Body of pancreas (tissue), 4 donors: ENCODE measurements around the gene ASAP2. TPM values are rescaled to one million over a fixed set of nuclear protein-coding genes. Genes with fewer than 3 reads are reported as not detected.

Experiments used
- ATAC-seq: fragments of 150-250 bp; one replicate; pipeline ENCODE4 v1.9.1; 2016
- DNase-seq, 4 donors: peaks; one replicate each; pipeline ENCODE4 v3.0.0-alpha.2; 2019
- H3K27ac ChIP-seq, 4 donors: fragments of 200-600 bp; sonication (generic); 1 replicate in 3 of 4; 2 replicates in 1 of 4; pipeline versions ENCODE4 v1.5.1 to v1.6.1; 2016 to 2019; ENCODE audit warnings: mild to moderate bottlenecking in 1 of 4, mixed read lengths in 1 of 4, moderate library complexity in 1 of 4
- H3K27me3 ChIP-seq, 2 donors: fragments of 200-600 bp; sonication (generic); one replicate each; pipeline ENCODE4 v1.6.0; 2016; ENCODE audit warnings: mild to moderate bottlenecking in 1 of 2
- H3K36me3 ChIP-seq, 2 donors: fragments of 200-600 bp; sonication (generic); replicated peaks in 1 of 2; 2 replicates each; pipeline ENCODE4 v1.5.1; 2016; ENCODE audit warnings: low read depth in 2 of 2; ENCODE audit not compliant: insufficient read depth in 1 of 2
- H3K4me1 ChIP-seq: fragments of 200-600 bp; sonication (generic); one replicate; pipeline ENCODE4 v1.6.0; 2016
- H3K4me3 ChIP-seq, 2 donors: fragments of 200-600 bp; sonication (generic); 1 replicate in 1 of 2; 2 replicates in 1 of 2; pipeline ENCODE4 v1.5.1; 2016 to 2019
- H3K9me3 ChIP-seq, 3 donors: fragments of 200-600 bp; sonication (generic); 1 replicate in 2 of 3; 2 replicates in 1 of 3; pipeline ENCODE4 v1.5.1; 2016
- POLR2A ChIP-seq, 3 donors: fragments of 450-650 bp; IDR thresholded peaks; one replicate each; pipeline ENCODE4 v1.6.1; 2016; ENCODE audit warnings: antibody characterized with exemption in 3 of 3, mild to moderate bottlenecking in 2 of 3
- WGBS, 2 donors: methylation state at CpG; one replicate each; pipeline ENCODE4 v1.1.5; 2017; 5-methylcytosine and 5-hydroxymethylcytosine counted together
- intact Hi-C: fragments of 100-400 bp; cut with DNase I; formaldehyde crosslinking; loops from one replicate; pipeline ENCODE4 v1.15.1; 2023
- total RNA-seq, 2 donors: library from RNA; depleted of rRNA; stranded (reverse); fragments of >200 nt; gene quantifications; one replicate each; pipeline ENCODE4 v1.1.0, GENCODE V29; 2016
- TF ChIP-seq, protein P1 (sequence below), 7 experiments: fragments of 450-650 bp in 4 of 7; fragments of 200-600 bp in 3 of 7; sonication (generic) in 3 of 7; IDR thresholded peaks; one replicate each; pipeline ENCODE4 v1.5.1; 2016 to 2019; ENCODE audit warnings: antibody characterized with exemption in 7 of 7

ASAP2 gene
- total RNA-seq, 2 donors from 2014 or later = 12.5 to 23.7 TPM

- H3K27me3 ChIP-seq = no peaks in the 10 kb centered on the region
- no peaks in the 10 kb centered on the region for H3K36me3 ChIP-seq
- H3K9me3 ChIP-seq = no peaks in the 10 kb centered on the region
- no peak overlapping the region for H3K27ac ChIP-seq
- DNase-seq (no peak), ATAC-seq (no peak)
- intact Hi-C loops = no loop called here
- no peak overlapping the region for H3K4me3 ChIP-seq
- peaks cover 9% of the 10 kb centered on the region for H3K4me1 ChIP-seq
- TF ChIP-seq, protein P1, sequence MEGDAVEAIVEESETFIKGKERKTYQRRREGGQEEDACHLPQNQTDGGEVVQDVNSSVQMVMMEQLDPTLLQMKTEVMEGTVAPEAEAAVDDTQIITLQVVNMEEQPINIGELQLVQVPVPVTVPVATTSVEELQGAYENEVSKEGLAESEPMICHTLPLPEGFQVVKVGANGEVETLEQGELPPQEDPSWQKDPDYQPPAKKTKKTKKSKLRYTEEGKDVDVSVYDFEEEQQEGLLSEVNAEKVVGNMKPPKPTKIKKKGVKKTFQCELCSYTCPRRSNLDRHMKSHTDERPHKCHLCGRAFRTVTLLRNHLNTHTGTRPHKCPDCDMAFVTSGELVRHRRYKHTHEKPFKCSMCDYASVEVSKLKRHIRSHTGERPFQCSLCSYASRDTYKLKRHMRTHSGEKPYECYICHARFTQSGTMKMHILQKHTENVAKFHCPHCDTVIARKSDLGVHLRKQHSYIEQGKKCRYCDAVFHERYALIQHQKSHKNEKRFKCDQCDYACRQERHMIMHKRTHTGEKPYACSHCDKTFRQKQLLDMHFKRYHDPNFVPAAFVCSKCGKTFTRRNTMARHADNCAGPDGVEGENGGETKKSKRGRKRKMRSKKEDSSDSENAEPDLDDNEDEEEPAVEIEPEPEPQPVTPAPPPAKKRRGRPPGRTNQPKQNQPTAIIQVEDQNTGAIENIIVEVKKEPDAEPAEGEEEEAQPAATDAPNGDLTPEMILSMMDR (IDR thresholded peaks at IDR 0.05) = no peak
- TF ChIP-seq POLR2A (IDR thresholded peaks at IDR 0.05) = no peak
- 90 to 91% methylated on average over 5 of the region's 5 CpGs for WGBS, 2 donors
Measured at GRCh38 chr2:9271691-9272090, 65.1 kb downstream of the ASAP2 start.

DNA sequence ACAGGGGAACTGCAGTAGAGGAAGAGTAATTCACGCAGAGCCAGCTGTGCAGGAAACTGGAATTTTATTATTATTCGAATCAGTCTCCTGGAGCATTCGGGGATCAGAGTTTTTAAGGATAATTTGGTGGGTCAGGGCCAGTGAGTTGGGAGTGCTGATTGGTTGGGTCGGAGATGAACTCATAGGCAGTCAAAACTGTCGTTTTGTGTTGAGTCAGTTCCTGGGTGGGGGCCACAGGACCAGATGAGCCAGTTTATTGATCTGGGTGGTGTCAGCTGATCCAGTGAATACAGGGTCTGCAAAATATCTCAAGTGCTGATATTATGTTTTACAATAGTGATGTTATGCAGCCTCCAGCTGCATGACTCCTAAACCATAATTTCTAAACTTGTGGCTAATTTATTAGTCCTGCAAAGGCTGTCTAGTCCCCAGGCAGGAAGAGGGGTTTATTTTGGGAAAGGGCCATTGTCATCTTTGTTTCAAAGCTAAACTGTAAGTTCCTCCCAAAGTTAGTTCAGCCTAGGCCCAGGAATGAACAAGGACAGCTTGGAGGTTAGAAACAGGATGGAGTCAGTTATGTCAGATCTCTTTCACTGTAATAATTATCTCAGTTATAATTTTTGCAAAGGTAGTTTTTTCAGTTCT, 67.0 kb downstream of the ASAP2 start:
- H3K4me3 ChIP-seq = no peak overlapping the region
- intact Hi-C loops = no loop called here
- H3K9me3 ChIP-seq = no peaks in the 10 kb centered on the region
- TF ChIP-seq POLR2A (IDR thresholded peaks at IDR 0.05) = no peak
- TF ChIP-seq, protein P1 (IDR thresholded peaks at IDR 0.05) = no peak
- H3K27ac ChIP-seq = no peak overlapping the region
- no peaks in the 10 kb centered on the region for H3K27me3 ChIP-seq
- DNase-seq (no peak), ATAC-seq (no peak)
- 68 to 75% methylated on average over 5 of the region's 5 CpGs for WGBS, 2 donors
- peaks cover 9% of the 10 kb centered on the region for H3K4me1 ChIP-seq
- H3K36me3 ChIP-seq = no peaks in the 10 kb centered on the region

DNA sequence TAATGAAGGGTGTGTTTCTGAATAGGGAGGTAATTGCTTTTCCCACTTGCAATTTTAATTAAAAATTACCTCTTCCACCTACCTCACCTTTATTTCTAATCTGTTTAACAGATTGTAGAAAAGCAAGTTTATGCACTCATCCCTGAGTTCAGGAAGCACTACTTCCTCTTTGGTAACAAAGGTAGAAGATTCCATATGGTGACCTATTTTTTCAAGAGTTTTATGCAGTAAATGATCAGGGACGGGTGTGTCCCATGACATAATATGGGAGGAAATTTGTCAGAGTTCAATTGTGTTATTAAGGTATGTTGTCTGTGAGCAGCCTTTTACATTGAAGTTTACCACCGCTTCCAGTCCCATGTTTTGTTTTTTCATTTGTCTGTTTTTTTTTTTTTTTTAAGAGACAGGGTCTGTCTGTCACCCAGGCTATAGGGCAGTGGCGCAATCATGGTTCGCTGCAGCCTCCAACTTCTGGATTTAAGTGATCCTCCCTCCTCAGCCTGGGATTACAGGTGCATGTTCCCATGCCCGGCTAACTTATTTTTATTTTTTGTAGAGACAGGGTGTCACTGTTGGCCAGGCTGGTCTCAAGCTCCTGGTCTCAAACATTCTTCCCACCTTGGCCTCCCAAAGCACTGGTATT, 68.2 kb downstream of the ASAP2 start:
- no peak for ATAC-seq
- peaks cover 8% of the 10 kb centered on the region for H3K4me1 ChIP-seq
- WGBS, 2 donors = 81 to 94% methylated on average over 5 of the region's 5 CpGs
- H3K36me3 ChIP-seq = no peaks in the 10 kb centered on the region
- H3K9me3 ChIP-seq = no peaks in the 10 kb centered on the region
- no peak for TF ChIP-seq POLR2A (IDR thresholded peaks at IDR 0.05)
- intact Hi-C loops = no loop called here
- H3K27ac ChIP-seq = no peak overlapping the region
- H3K4me3 ChIP-seq = no peak overlapping the region
- no peak for DNase-seq
- H3K27me3 ChIP-seq = no peaks in the 10 kb centered on the region

GRCh38 chr2:9275399-9275798, 68.8 kb downstream of the ASAP2 start:
- no peaks in the 10 kb centered on the region for H3K27me3 ChIP-seq
- no peak overlapping the region for H3K27ac ChIP-seq
- no peaks in the 10 kb centered on the region for H3K9me3 ChIP-seq
- ATAC-seq (no peak), DNase-seq (no peak)
- WGBS, 2 donors = 58 to 70% methylated on average over 3 of the region's 3 CpGs
- intact Hi-C loops = no loop called here
- no peak overlapping the region for H3K4me3 ChIP-seq
- TF ChIP-seq POLR2A (IDR thresholded peaks at IDR 0.05) = no peak
- TF ChIP-seq, protein P1 (IDR thresholded peaks at IDR 0.05) = no peak
- H3K36me3 ChIP-seq = no peaks in the 10 kb centered on the region
- H3K4me1 ChIP-seq = peaks cover 4% of the 10 kb centered on the region

GRCh38 chr2:9276074-9276473, 69.5 kb downstream of the ASAP2 start:
- DNase-seq (no peak), ATAC-seq (no peak)
- TF ChIP-seq, protein P1 (IDR thresholded peaks at IDR 0.05) = no peak
- no peak for TF ChIP-seq POLR2A (IDR thresholded peaks at IDR 0.05)
- no peaks in the 10 kb centered on the region for H3K27me3 ChIP-seq
- H3K4me1 ChIP-seq = peaks cover 4% of the 10 kb centered on the region
- H3K36me3 ChIP-seq = no peaks in the 10 kb centered on the region
- H3K9me3 ChIP-seq = no peaks in the 10 kb centered on the region
- intact Hi-C loops = no loop called here
- H3K27ac ChIP-seq = no peak overlapping the region
- no peak overlapping the region for H3K4me3 ChIP-seq
- WGBS, 2 donors = 79 to 88% methylated on average over 2 of the region's 2 CpGs
